HG02571 (cell line): ENCODE data around the gene TEX36.
"Not testable (repeated sequence)": the region's sequence is repeated elsewhere in the genome, so short reads cannot be mapped to it uniquely, and the experiment has no call there.

Experiments
- ATAC-seq: cut with Tn5 transposase; IDR thresholded peaks from one replicate; pipeline ENCODE4 v1.9.1; 2021; ENCODE audit warnings: mild to moderate bottlenecking, moderate library complexity; ENCODE audit not compliant: unreplicated experiment

Gene TEX36

DNA sequence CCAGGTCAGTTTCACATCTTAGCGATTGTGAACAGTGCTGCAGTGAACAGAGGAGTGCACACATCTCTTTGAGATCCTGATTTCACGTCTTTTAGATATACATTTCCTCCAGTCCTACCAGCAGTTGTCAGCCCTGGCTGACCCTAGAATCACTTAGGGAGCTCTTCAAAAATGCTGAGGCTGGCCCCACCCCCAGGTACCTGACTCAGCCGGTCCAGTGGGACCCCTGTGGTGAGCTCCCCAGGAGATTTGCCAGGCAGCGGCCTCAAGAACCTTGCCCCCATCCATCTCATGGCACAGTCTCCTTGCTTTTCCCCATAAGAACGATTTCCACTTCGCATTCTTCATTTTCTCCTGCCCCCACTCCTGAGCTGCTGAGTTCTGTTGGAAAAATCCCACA is 45.5 kb downstream of the TEX36 start:
- no peak for ATAC-seq

DNA sequence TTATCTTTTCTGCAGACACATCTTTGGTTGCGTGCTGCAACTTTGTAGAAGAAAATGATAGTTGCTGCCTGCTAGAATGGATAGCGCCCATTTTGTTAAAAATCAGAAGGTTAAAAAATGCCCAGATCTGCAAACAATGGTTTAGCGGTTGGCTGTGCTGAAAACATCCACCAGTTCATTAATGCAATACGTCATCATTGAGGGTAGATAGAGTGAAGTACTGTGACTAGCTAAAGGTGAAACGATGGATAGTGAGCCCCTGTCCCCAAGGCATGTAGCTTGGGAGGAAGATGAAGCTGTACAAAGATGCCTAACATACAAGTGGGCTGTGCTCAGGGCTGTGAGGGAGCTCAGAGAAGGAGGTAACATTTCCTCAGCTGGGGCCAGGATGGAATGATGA is 48.4 kb downstream of the TEX36 start:
- no peak for ATAC-seq

- ATAC-seq, result no peak
These were observed 49.4 kb downstream of the TEX36 start for GRCh38 chr10:125633517-125633999.

- no peak for ATAC-seq
These were observed 51.2 kb downstream of the TEX36 start for GRCh38 chr10:125631806-125632205.

DNA sequence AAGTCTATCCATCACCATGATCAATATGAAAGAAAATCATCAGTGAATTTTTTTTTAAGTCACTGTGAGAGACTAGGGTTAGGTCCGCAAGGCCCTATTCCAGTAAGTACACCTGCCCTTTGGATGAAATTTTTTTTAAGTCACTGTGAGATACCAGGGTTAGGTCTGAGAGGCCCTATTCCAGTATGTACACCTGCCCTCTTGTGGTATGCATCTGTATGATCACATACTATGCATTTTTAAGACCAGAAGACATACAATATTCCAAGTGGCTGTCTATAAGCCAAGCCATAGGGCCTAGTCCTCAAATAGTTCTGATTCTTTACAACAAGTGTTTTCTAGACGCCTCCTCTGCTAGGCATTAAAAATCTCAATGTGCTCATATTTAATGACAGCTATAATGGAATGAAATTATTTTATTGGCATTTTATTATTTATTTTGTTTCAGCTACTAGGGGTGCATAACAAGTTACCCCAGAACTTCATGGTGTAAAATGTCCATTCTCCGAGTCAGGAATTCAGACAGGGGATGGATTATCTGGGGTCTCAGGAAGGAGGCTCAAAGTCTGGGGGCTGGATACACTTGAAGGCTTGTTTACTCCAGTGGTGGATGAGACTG is 53.1 kb downstream of the TEX36 start:
- no peak for ATAC-seq

DNA sequence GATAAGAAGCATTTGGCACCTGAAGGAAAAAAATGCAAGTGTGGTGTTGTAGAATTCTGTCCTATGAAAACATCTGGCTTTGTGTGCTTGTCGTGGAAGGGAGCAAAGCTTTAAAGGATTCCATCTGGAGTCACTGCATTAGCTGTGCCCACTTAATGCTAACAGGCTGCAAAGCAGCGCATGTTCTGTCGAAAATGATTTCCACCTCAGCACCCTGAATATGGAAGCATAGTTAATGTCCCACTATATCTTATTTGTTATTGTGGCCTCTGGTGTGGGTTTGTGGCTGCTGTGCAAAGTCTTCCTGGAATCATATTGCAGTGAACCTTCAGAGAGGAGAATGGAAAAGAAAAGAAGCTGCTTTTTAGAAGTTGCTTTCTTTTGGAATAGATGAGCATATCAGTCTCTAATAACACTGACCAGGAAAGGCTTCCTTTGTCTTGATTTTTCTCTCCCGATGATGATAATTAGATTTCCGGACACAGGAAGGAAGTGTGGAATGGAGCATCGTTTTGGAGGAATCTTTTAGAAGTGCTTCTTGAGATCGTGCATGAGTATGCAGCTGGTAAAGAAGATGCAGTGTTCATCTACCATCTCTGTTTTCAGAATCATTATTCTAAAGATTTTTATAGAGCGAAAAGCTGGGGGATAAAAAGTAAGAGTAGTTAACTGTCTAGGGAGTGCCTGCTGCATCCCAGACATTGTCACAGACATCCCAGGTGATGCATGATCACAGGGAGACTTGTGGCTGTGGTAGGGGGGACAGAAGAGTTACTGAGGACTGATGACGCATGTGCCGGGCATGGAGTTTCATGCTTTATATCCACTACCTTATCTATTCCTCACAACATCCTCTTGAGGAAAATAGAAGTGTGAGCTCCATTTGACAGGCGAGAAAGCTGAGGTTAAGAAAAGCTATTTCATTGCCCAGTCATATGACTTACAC is 54.6 kb downstream of the TEX36 start:
- no peak for ATAC-seq

DNA sequence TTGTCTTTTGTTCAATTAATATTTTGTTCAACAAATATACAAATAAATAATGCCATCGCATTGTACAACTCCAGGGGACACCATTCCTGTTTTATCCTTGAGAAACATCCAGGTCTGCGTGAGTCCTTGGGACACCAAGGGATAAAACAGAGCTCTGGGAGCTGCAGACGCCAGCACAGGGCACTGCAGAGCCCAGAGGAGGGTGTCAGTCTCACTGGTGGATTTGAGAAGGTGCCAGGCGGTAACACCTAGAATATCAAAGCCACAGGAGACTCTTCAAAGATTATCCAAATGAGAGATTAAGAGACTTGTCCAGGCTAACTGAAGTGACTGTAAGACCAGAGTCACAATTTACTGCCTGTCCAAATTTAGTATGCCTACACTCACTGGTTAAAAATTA is 55.3 kb downstream of the TEX36 start:
- no peak for ATAC-seq

DNA sequence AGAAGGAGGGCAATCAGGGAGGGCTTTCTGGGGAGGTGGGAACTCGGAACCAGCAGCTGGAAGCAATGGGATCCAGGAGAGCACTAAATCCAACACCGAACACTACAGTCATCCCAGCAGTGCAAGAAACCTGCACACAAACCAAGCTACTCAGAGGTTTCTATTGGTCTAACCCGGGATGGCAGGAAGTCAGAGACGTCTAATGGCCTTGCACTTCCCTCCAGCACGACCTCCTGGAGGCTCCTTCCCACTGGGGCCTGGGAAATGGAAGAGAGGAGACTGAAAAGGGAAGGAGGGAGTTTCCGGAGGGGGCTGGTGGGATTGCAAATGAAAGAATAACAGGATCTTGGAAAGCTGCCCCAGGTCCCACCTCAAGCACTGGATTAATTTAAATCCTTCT is 56.3 kb downstream of the TEX36 start:
- ATAC-seq, result no peak

GRCh38 chr10:125625586-125625985 is 57.4 kb downstream of the TEX36 start:
- ATAC-seq, result no peak

DNA sequence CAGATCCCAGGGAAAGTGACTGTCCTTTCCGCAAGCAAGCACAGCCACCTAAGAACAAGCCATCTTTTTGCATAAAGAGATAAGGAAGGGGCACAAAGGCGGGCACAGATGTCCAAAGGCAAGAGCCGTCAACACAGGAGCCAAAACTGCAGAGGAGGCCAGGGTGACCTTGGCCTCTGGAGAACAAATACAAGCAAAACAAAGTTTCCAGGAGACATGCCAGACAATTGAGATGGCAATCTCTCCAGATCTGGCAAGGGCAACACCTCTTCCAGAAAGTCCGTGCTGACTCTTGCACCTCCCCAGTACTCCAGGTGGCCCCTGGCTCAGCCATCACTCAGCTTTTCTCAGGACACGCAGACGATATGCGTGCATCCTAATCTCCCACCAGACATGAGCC is 58.2 kb downstream of the TEX36 start:
- no peak for ATAC-seq

GRCh38 chr10:125621052-125621451 is 61.9 kb downstream of the TEX36 start:
- no peak for ATAC-seq

- no peak for ATAC-seq
These were observed 62.6 kb downstream of the TEX36 start for GRCh38 chr10:125620401-125620800.

DNA sequence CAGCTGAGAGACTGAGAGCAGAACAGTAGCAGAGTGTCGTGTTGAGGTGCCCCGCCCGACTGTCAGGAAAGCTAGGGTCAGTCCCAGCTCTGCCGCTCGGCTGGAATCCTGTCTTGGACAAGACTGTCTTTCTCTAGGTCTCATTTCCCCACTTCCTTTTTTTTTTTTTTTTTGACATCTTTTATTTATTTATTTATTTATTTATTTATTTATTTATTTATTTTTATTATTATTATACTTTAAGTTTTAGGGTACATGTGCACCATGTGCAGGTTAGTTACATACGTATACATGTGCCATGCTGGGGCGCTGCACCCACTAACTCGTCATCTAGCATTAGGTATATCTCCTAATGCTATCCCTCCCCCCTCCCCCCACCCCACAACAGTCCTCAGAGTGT is 69.9 kb downstream of the TEX36 start:
- ATAC-seq, result not testable (repeated sequence)

DNA sequence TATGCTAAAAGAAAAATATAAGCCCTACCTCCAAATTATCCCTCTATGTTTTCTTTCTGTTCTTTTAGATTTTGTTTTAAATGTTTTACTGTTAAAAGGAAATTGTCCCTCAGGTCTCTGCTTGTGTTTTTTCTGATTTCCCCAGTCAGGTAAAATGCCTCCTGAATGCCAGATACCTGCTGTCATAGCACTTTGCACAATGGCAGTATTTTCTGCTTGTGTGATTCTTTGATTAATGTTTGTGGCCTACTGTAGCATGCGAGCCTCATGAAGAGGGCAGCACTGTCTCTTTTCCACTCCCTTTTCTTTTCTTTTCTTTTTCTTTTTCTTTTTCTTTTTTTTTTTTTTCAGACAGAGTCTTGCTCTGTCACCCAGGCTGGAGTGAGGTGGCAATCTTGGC is 71.2 kb downstream of the TEX36 start:
- no peak for ATAC-seq

- ATAC-seq, result no peak
These were observed 71.7 kb downstream of the TEX36 start for GRCh38 chr10:125611216-125611615.

- ATAC-seq, result no peak
These were observed 73.1 kb downstream of the TEX36 start for GRCh38 chr10:125609859-125610258.

DNA sequence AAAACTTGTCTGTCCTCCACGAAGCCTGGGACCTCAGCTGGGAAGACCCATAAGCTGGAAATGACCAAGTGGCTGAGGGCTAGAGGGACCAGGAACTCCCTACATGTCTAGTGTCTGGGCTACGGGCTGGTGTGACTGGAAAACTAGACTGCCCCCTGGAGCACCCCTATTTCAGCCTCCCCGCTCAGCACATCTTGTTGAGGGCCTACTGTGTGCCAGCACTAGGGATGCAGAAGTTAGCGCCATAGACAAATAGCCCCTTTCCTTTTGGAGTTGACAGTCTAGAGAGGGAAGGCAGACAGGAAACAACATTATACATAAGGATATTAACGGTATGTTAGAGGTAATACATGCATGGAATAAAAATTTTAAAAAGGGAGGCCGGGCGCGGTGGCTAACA is 74.5 kb downstream of the TEX36 start:
- no peak for ATAC-seq

DNA sequence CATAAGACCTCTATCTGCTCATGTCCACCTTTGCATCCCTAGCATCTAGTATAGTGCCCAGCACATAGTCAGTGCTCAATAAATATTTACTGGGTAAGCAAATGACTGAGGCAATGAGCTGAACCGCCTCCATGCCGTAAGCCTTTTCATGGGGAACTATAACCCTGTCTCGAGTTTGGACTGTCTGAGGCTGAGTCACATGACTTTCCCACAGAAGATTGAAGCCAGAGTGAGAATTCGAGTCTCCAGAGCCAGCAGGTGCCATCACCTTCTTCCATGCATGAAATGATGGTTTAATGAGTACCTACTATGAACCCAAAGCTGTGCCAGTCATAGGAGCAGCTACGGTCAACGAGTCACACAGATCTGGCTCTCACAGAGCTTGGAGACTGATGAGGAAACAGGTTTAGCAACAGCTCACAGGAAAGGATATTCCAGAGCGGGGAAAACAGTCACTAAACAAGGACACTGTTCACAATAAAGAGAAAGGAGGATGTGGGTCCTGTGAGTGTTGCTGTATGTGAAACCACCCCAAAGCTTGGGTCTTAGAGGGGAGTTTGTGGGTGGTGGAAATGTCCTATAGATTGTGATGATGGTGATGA is 75.2 kb downstream of the TEX36 start:
- no peak for ATAC-seq

GRCh38 chr10:125606414-125607010 is 76.5 kb downstream of the TEX36 start:
- ATAC-seq, result no peak
